AG09319 (cell line): Measurements from ENCODE around the gene KIF26B.
"Not testable (repeated sequence)": the region's sequence is repeated elsewhere in the genome, so short reads cannot be mapped to it uniquely, and the experiment has no call there.

Experiments
- DNase-seq: peaks from one replicate; pipeline ENCODE4 v3.0.0-alpha.2; 2010; ENCODE audit warnings: low read depth; ENCODE audit errors: extremely low read depth
- CTCF ChIP-seq: IDR thresholded peaks from 2 replicates; pipeline ENCODE4 v1.5.1; 2011; ENCODE audit warnings: low read depth, mild to moderate bottlenecking, inconsistent platforms, low read length, moderate library complexity

KIF26B gene

GRCh38 chr1:245334235-245334634 is 179.4 kb downstream of the KIF26B start:
- no peak for DNase-seq
- TF ChIP-seq CTCF, result no peak

- TF ChIP-seq CTCF, result no peak
- no peak for DNase-seq
These were observed 180.2 kb downstream of the KIF26B start for GRCh38 chr1:245334827-245335490.

- not testable (repeated sequence) for DNase-seq
These were observed 180.9 kb downstream of the KIF26B start for GRCh38 chr1:245335684-245336083.

GRCh38 chr1:245336149-245336983 is 181.6 kb downstream of the KIF26B start:
- TF ChIP-seq CTCF, result no peak
- no peak for DNase-seq

GRCh38 chr1:245336984-245337355 is 182.2 kb downstream of the KIF26B start:
- DNase-seq, result not testable (repeated sequence)

GRCh38 chr1:245337829-245338484 is 183.2 kb downstream of the KIF26B start:
- DNase-seq, result no peak
- no peak for TF ChIP-seq CTCF

- DNase-seq, result no peak
- TF ChIP-seq CTCF, result no peak
These were observed 183.7 kb downstream of the KIF26B start for GRCh38 chr1:245338485-245338877.

GRCh38 chr1:245341743-245342142 is 187.0 kb downstream of the KIF26B start:
- no peak for DNase-seq
- TF ChIP-seq CTCF, result no peak
